PC-9 (cell line): ENCODE data around the gene RPL38. TPM values are rescaled to one million over a fixed set of nuclear protein-coding genes. Genes with fewer than 3 reads are reported as not detected.

Source experiments
- BruUV-seq: library from RNA; stranded (reverse); fragments of 400-500 nt; replicated peaks from 2 replicates; lab custom pipeline; 2021; lab: Mats Ljungman, UMichigan
- CTCF ChIA-PET: fragments of 300-600 bp; sonication (Branson Sonifier 250); formaldehyde crosslinking; loops from one replicate; lab custom pipeline; 2022; ENCODE audit warnings: antibody characterized with exemption; lab: Charles Lee
- POLR2A ChIA-PET: fragments of 300-600 bp; sonication (Branson Sonifier 250); formaldehyde crosslinking; loops from one replicate; lab custom pipeline; 2022; ENCODE audit warnings: antibody characterized with exemption; ENCODE audit not compliant: unreplicated experiment; lab: Charles Lee
- DNase-seq, 2 experiments: peaks; one replicate each; pipeline versions ENCODE4 v3.0.0 to v3.0.0-alpha.2; 2015 to 2022; ENCODE audit warnings: mixed read lengths in 1 of 2
- H2AFZ ChIP-seq: fragments of 200-600 bp; sonication (generic); 2 replicates; pipeline ENCODE4 v1.8.1; 2017; ENCODE audit warnings: antibody characterized with exemption
- H3F3A ChIP-seq: fragments of 200-600 bp; sonication (generic); 2 replicates; pipeline ENCODE4 v1.8.1; 2017; ENCODE audit warnings: antibody characterized with exemption, mild to moderate bottlenecking, low read depth; ENCODE audit not compliant: insufficient read depth
- H3K27ac ChIP-seq: fragments of 200-600 bp; sonication (generic); 2 replicates; pipeline ENCODE4 v1.6.1; 2016; ENCODE audit warnings: mixed run types
- H3K27me3 ChIP-seq: fragments of 200-600 bp; sonication (generic); 2 replicates; pipeline ENCODE4 v1.6.1; 2016; ENCODE audit warnings: low read depth, mixed run types; ENCODE audit not compliant: insufficient read depth
- H3K36me3 ChIP-seq: fragments of 200-600 bp; sonication (generic); 2 replicates; pipeline ENCODE4 v1.6.1; 2016; ENCODE audit warnings: low read depth, mixed run types
- H3K4me1 ChIP-seq: fragments of 200-600 bp; sonication (generic); replicated peaks from 2 replicates; pipeline ENCODE4 v1.6.1; 2016; ENCODE audit warnings: mixed run types; ENCODE audit not compliant: insufficient read depth
- H3K4me2 ChIP-seq: fragments of 200-600 bp; sonication (generic); 2 replicates; pipeline ENCODE4 v1.6.1; 2017; ENCODE audit warnings: mixed run types
- H3K4me3 ChIP-seq: fragments of 200-600 bp; sonication (generic); 2 replicates; pipeline ENCODE4 v1.6.1; 2016; ENCODE audit warnings: mixed run types
- H3K79me2 ChIP-seq: fragments of 200-600 bp; sonication (generic); 2 replicates; pipeline ENCODE4 v1.6.1; 2017; ENCODE audit warnings: low read depth, mixed run types
- H3K9me2 ChIP-seq: fragments of 200-600 bp; sonication (generic); 2 replicates; pipeline ENCODE4 v1.8.1; 2017; ENCODE audit warnings: mild to moderate bottlenecking; ENCODE audit not compliant: insufficient read depth
- H3K9me3 ChIP-seq: fragments of 200-600 bp; sonication (generic); 2 replicates; pipeline ENCODE4 v1.8.1; 2016; ENCODE audit warnings: low read depth; ENCODE audit not compliant: insufficient read depth
- H4K20me1 ChIP-seq: fragments of 200-600 bp; sonication (generic); 2 replicates; pipeline ENCODE4 v1.8.1; 2017; ENCODE audit not compliant: insufficient read depth
- CTCF ChIP-seq: fragments of 200-600 bp; sonication (generic); conservative IDR thresholded peaks from 2 replicates; pipeline ENCODE4 v1.6.1; 2017; ENCODE audit warnings: mixed run types, antibody characterized with exemption, mild to moderate bottlenecking, moderate library complexity
- EZH2 ChIP-seq: fragments of 200-600 bp; sonication (generic); IDR thresholded peaks from 2 replicates; pipeline ENCODE4 v1.8.0; 2017; ENCODE audit warnings: antibody characterized with exemption, low read depth
- intact Hi-C: fragments of 100-400 bp; cut with micrococcal nuclease; formaldehyde crosslinking; loops from one replicate; pipeline ENCODE4 v1.10.0; 2022; ENCODE audit not compliant: unreplicated experiment
- total RNA-seq: library from RNA; stranded (reverse); gene quantifications from 2 replicates; pipeline ENCODE4 v1.2.3, GENCODE V29; 2021

The RPL38 gene
- total RNA-seq, 1 experiment from 2014 or later: 961 TPM

- H2AFZ ChIP-seq: no peak overlapping the region
- H3K27ac ChIP-seq: no peak overlapping the region
- POLR2A ChIA-PET: no interaction called here
- no peaks in the 10 kb centered on the region for H3K4me1 ChIP-seq
- DNase-seq: no peak
- TF ChIP-seq CTCF (no peak), EZH2 (no peak)
- no peaks in the 10 kb centered on the region for H3K79me2 ChIP-seq
- no peak overlapping the region for H3K4me2 ChIP-seq
- no TSS peak for BruUV-seq
- no peaks in the 10 kb centered on the region for H3K9me3 ChIP-seq
- H3K27me3 ChIP-seq: peaks cover 99% of the 10 kb centered on the region
- 0 out of 2 replicates have a peak, but pooled peaks cover 4% of the 10 kb centered on the region for H4K20me1 ChIP-seq
- H3K9me2 ChIP-seq: no peaks in the 10 kb centered on the region
- H3K36me3 ChIP-seq: no peaks in the 10 kb centered on the region
- intact Hi-C loops: no loop called here
- CTCF ChIA-PET: no interaction called here
- no peak overlapping the region for H3K4me3 ChIP-seq
- no peaks in the 10 kb centered on the region for H3F3A ChIP-seq
These were observed 39.6 kb upstream of the RPL38 start for GRCh38 chr17:74163836-74164235.

GRCh38 chr17:74164446-74165045, 38.9 kb upstream of the RPL38 start:
- Histone ChIP-seq H3K27ac (no peak overlapping the region), H3K36me3 (no peaks in the 10 kb centered on the region), H2AFZ (no peak overlapping the region), H3K9me3 (no peaks in the 10 kb centered on the region), H3K79me2 (no peaks in the 10 kb centered on the region), H3K4me3 (no peak overlapping the region), H3K27me3 (peaks cover 98% of the 10 kb centered on the region), H3F3A (no peaks in the 10 kb centered on the region), H3K9me2 (no peaks in the 10 kb centered on the region), H3K4me2 (no peak overlapping the region), H4K20me1 (0 out of 2 replicates have a peak, but pooled peaks cover 4% of the 10 kb centered on the region), H3K4me1 (no peaks in the 10 kb centered on the region)
- POLR2A ChIA-PET: no interaction called here
- intact Hi-C loops: no loop called here
- no peak for DNase-seq
- no TSS peak for BruUV-seq
- CTCF ChIA-PET: no interaction called here
- TF ChIP-seq CTCF (no peak), EZH2 (no peak)

- Histone ChIP-seq H4K20me1 (0 out of 2 replicates have a peak, but pooled peaks cover under 1% of the 10 kb centered on the region), H3K9me2 (no peaks in the 10 kb centered on the region), H3K9me3 (no peaks in the 10 kb centered on the region), H3K27me3 (peaks cover 98% of the 10 kb centered on the region), H2AFZ (no peak overlapping the region), H3K79me2 (no peaks in the 10 kb centered on the region), H3K4me3 (no peak overlapping the region), H3K27ac (no peak overlapping the region), H3K4me1 (no peaks in the 10 kb centered on the region), H3F3A (no peaks in the 10 kb centered on the region), H3K4me2 (no peak overlapping the region), H3K36me3 (no peaks in the 10 kb centered on the region)
- POLR2A ChIA-PET: no interaction called here
- TF ChIP-seq EZH2 (no peak), CTCF (no peak)
- CTCF ChIA-PET: no interaction called here
- no peak for DNase-seq
- intact Hi-C loops: no loop called here
- no TSS peak for BruUV-seq
These were observed 37.6 kb upstream of the RPL38 start for GRCh38 chr17:74165797-74166365.
